ELR (cell line): ENCODE results near the gene TRPC6.

Experiments
- DNase-seq: peaks from one replicate; pipeline ENCODE4 v3.0.0-alpha.2; 2015; ENCODE audit warnings: low read depth

Gene TRPC6

DNA sequence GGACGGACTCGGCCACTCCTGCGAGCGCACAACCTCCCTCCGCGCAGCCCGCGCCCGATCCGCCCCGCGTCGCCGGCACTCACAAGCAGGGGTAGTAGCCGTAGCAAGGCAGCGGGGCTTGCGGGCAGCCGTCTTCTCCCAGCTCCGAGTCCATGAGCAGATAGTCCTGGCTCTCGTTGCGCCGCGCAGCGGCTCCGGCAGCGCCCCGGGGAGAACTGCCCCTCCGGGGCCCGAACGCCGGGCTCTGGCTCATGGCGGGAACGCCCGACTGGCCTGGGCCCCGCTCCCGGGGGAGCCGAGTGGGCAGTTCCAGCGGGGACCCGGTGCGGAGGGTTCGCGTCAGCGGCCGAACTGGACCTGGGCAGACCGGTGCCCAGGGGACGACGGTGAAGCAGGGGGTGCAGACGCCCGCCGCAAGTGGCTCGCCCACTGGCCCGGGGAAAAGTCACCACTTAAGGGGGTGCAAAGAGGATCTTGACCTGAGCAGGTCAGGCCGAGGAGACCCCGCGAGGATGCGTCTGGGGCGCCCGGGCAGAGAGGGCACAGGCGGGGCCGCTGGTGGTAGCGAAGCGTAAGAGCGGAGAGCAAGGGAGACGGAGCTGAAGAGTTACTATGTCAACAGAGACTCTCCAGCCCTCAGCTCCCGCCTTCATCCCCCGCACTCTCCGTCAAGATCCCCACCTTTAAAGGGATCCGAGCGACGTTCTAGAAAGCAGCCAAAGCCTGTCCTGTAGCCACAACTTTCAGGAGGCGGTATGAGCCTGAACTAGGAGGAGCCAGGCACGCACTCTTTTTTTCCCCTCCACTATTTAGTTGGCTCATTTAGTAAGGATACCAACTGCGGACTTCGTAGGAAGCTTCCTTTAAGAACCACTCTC, at the start of gene TRPC6:
TRPC6 (minus strand) TSS at position 757 of the 878 bp plus-strand sequence; CDS start at position 253, 504 bp downstream.
- peak; percentile 3 for DNase-seq

DNA sequence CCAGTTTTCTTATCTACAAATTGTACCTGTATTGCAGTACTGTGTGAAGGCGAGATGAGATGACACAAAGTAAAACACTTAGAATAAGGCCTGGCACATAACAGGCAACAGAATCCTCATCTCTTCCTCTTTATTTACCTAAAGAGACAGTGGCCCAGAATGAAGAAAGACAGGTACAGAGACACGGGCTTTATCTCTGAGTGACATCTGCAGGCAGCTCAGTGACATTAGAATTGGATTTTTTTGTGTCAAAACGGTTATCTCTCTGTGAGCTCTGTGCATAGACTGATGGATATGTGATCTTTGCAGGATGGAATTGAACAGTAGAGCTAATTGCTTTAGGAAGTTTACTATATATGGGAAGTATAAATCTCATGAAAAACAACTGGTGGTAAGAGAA, 36.2 kb upstream of the TRPC6 start:
- DNase-seq = no peak

GRCh38 chr11:101618709-101619108, 34.9 kb upstream of the TRPC6 start:
- DNase-seq = peak; percentile 81

DNA sequence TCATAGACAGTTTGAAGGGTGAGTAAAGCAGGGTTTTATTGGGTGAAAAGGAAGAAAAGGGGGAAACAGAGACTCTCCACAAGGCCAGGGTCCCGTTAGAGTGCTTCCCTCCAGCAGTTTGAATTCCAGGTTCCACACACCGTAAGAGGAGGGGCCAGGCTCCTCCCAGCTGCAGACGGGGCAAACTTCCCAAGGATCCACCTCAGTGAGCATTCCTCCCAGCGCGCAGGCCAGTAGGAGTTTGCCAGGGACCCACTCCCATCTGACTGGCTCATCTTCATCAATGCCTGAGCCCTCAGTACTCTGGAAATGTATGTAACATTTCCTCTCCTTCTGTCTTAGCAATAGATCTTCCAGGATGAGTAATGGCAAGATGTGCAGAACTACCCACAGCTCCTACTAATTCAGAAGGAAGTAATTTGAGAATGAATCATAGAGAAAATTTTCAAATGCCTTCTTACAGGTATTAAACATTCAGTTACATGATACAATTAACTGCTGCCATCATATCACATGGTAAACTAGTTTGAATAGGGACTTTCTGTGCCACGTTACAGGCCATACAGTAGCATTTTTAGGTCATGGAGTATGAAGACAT, 34.0 kb upstream of the TRPC6 start:
- peak; percentile 66 for DNase-seq

DNA sequence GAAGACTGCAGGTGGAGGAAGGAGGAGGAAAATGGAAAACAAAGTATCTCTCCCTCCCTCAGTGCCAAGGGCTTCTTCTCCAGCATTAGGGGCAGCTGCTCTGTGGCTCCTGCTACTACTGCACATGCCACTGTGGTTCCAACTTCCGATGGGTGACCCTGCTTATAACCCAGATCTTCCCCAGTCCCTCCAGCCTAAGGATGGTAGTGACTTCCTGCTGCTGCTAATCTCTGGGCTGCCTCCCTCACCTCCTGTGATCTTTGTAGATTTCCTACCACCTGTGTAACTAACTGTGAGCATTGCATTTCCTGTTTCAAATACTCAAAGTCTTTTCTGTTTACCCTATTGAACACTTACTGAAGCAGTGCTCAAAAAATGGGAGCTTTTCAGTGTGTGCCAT, 28.7 kb upstream of the TRPC6 start:
- DNase-seq = no peak

DNA sequence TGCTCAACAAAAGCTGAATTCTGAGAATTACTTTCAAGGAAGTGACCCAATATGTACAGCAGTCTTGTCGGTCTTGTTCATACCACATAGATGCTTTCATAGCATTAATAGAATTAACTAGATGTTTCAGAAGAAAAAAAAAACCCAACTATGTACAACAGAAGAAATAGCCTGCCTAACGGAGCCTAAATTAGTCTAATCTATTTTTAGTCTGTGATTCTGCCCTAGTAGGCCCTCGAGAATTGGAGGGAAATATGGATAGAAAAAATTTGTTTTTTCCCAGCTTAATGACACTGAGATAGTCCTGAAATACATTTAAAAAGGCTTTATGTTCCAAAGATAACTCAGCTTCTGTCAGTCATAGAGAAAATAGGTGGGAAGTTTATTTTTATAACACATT, 17.1 kb upstream of the TRPC6 start:
- no peak for DNase-seq

DNA sequence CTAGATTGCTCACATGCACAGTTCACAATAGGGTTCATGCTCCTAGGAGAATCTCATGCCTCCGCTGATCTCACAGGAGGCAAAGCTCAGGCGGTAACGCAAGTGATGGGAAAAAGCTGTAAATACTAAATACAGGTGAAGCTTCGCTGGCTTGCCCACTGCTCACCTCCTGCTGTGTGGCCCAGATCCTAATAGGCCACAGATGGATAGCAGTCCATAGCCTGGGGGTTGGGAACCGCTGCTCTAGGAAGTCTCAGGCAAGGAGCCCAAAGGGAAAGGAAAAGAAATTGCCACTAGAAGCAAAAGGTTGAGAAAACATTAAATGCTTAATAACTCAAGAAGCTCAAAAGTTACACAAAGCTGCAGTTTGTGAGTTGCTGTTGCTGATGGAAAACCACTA, 3.2 kb upstream of the TRPC6 start:
- no peak for DNase-seq

DNA sequence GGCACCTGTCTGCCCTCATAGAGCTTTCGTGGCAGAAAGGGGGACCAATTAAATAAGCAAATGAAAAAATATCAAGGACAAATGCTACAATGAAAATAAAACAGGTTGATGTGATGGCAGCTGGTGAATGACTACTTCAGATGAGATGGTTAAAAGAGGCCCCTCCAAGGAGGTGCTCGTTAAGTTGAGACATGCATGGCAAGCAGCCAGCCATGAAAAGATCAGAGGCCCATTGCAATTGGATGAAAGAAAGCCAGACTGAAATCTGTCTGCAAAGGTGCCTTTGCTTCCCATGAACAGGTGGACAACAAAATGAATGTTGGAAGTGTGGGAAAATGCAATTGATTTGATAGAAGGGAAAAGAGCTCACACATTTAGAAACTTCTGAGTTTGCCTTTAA, 848 bp upstream of the TRPC6 start:
- DNase-seq = no peak

DNA sequence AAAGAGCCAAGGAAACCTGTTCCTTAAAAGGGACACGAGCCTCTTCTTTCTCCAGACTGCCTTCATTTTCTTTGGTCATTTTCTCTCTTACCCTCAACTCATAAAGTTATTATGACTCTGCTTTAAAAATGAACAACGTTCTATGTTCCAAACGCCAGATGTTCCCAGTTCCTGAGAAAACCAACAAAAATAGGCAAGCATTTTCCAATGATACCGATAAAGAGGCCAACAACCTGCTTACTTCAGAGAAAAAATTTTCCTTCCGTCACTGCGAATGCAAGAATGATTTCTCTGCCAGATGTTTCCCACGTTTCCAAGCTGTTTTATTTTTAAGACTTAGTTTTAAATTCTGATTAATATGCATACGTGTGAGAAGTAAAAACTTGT, 315 bp upstream of the TRPC6 start:
- no peak for DNase-seq

DNA sequence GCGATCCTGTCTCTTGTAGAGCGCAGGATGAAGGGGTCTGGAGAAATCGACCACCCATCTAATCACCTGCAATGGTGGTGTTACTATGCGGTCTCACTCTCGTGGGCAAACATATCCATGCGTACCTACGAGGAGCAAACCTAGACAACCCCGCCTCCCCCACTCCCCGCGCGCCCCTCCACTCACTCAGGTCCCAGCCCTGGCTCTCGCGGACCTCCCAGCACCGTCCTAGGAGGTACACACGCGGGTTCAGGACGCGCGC, 887 bp downstream of the TRPC6 start:
- DNase-seq = no peak

DNA sequence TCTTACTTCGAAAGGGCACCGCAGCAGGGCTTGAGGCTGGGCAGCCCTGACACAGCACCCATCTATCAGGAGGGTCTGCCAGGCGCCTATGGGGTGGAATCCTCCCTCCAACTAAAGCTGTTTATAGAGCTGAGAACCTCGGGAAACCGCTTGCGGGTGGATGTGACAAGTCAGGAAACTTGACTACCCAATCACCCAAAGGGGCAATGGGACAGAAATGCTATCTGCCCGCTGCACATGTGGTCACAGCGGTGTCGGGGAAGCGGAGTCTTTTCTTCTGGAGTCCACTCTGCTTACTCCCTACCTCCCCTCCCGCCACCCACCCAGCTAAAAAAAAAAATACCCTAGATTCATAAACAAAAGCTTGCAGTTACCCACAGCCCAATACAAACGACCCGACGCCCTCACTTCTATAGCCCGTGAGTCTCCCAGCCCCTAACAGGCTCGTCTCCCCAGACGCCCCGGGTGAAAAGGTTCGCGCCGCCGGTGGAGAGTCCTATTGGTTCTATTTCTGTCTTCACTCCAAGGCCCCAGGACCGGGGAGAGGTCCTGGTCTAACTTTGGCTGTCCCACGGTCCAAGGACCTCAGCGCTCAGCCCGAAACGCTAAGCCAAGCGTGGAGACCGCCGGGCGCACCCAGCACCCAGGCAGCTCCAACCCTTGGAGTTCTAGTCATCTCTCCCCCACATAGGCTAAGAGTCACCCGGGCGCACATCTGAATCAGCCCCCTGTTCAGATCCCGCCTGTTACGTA, 1.4 kb downstream of the TRPC6 start:
- DNase-seq = peak; percentile 13

- no peak for DNase-seq
These were observed 6.3 kb downstream of the TRPC6 start for GRCh38 chr11:101577461-101577860.

- DNase-seq = no peak
These were observed 7.4 kb downstream of the TRPC6 start for GRCh38 chr11:101576456-101576855.

GRCh38 chr11:101574886-101575285, 8.9 kb downstream of the TRPC6 start:
- DNase-seq = no peak

DNA sequence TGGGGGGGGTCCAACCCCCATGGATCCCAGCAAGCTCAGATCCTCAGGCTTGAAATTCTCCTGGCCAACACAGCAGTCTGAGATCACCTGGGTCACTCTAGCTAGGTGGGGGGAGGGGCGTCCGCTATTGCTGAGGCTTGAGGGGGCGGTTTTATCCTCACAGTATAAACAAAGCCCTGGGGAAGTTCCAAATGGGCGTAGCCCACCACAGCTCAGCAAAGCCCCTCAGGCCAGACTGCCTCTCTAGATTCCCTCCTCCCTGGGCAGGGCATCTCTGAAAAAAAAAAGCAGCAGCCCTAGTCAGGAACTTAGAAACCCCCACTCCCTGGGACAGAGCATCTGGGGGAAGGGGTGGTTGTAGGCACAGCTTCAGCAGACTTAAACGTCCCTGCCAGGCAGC, 16.7 kb downstream of the TRPC6 start:
- no peak for DNase-seq

DNA sequence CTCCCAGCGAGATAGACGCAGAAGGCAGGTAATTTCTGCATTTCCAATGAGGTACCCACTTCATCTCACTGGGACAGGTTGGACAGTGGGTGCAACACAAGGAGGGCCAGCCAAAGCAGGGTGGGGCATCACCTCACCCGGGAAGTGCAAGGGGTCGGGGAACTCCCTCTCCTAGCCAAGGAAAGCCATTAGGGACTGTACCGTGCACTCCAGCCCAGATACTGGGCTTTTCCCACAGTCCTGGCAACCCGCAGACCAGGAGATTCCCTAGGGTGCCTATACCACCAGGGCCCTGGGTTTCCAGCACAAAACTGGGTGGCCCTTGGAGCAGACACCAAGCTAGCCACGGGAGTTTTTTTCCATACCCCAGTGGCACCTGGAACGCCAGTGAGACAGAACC, 17.2 kb downstream of the TRPC6 start:
- DNase-seq = no peak

- DNase-seq = no peak
These were observed 20.6 kb downstream of the TRPC6 start for GRCh38 chr11:101563166-101563565.

DNA sequence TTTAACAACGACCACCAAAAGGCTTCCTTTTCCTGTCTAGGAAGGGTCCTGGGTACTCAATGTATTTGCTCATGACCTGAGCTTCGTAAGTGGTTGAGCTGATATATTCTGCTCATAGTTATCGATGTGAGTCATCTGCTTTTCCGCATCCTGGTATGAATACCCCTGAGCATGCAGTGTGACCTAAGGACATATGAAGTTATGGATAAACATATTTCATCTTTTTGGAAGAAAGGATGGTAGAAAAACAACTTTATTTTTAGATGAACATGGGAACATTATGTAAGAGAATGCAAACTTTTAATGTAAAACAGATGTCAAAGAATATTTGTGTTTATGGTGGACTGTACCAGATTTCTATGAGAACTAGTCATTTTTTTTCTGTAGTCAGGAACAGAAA, 28.4 kb downstream of the TRPC6 start:
- peak; percentile 1 for DNase-seq

- DNase-seq = no peak
These were observed 29.9 kb downstream of the TRPC6 start for GRCh38 chr11:101553891-101554292.

DNA sequence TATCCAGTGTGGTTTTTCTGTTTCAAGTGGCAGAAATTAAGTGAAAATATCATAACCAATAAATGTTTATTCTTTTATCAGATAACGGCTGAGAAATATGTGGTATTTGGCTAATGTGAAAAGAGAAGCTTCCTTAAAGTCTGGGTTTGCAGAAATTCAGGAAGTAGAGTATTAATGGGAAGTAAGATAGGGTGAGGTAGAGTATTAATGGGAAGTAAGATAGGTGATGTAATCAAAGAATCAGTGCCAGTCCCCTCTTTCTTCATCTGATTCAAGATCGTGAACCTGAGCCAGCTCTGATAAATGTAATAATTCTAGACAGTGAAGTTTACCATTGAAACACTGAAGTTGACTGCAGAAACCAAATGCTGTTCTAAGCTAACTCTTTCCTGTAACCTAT, 30.9 kb downstream of the TRPC6 start:
- DNase-seq = no peak

- no peak for DNase-seq
These were observed 55.3 kb downstream of the TRPC6 start for GRCh38 chr11:101528541-101528940.

GRCh38 chr11:101523634-101524260, 60.1 kb downstream of the TRPC6 start:
- DNase-seq = no peak

GRCh38 chr11:101523193-101523592, 60.6 kb downstream of the TRPC6 start:
- no peak for DNase-seq
